HG03139 (cell line): ENCODE data around the gene ARID5B.
A peak's percentile ranks its signal among the peaks of the same experiment; 100 is the strongest.

Source experiments
- ATAC-seq: cut with Tn5 transposase; IDR thresholded peaks from one replicate; pipeline ENCODE4 v1.9.1; 2021; ENCODE audit not compliant: unreplicated experiment

The ARID5B gene

GRCh38 chr10:61882621-61883370 lies 18.7 kb upstream of the ARID5B start:
- no peak for ATAC-seq

GRCh38 chr10:61883371-61884025 lies 18.0 kb upstream of the ARID5B start:
- ATAC-seq: no peak

GRCh38 chr10:61887772-61888171 lies 13.7 kb upstream of the ARID5B start:
- ATAC-seq: no peak

- no peak for ATAC-seq
Observed at GRCh38 chr10:61888744-61889143, 12.8 kb upstream of the ARID5B start.

GRCh38 chr10:61890430-61890829 lies 11.1 kb upstream of the ARID5B start:
- ATAC-seq: no peak

- ATAC-seq: no peak
Observed at GRCh38 chr10:61890881-61891409, 10.6 kb upstream of the ARID5B start.

- no peak for ATAC-seq
Observed at GRCh38 chr10:61891906-61892585, 9.5 kb upstream of the ARID5B start.

GRCh38 chr10:61892961-61893360 lies 8.5 kb upstream of the ARID5B start:
- no peak for ATAC-seq

GRCh38 chr10:61894133-61894532 lies 7.4 kb upstream of the ARID5B start:
- no peak for ATAC-seq

GRCh38 chr10:61895898-61896600 lies 5.5 kb upstream of the ARID5B start:
- no peak for ATAC-seq

- ATAC-seq: peak; percentile 70
Observed at GRCh38 chr10:61896854-61897661, 4.4 kb upstream of the ARID5B start.

- no peak for ATAC-seq
Observed at GRCh38 chr10:61897671-61898434, 3.6 kb upstream of the ARID5B start.

- ATAC-seq: no peak
Observed at GRCh38 chr10:61898435-61898778, 3.1 kb upstream of the ARID5B start.

GRCh38 chr10:61899069-61899531 lies 2.4 kb upstream of the ARID5B start:
- no peak for ATAC-seq

GRCh38 chr10:61899663-61899996 lies 1.9 kb upstream of the ARID5B start:
- ATAC-seq: no peak

GRCh38 chr10:61899997-61900828 lies 1.3 kb upstream of the ARID5B start:
- peak; percentile 25 for ATAC-seq

GRCh38 chr10:61901829-61902444 lies 438 bp downstream of the ARID5B start:
- ATAC-seq: no peak

- ATAC-seq: no peak
Observed at GRCh38 chr10:61902445-61903220, 1.1 kb downstream of the ARID5B start.
